ENCODE data around the gene SORL1.

GRCh38 chr11:121415856-121416255 lies 36.3 kb upstream of the SORL1 start:
- TF ChIP-seq NFRKB (IDR thresholded peaks at IDR 0.05) = no peak
- TF ChIP-seq FOXM1 (CRISPR knock-in tag; IDR thresholded peaks at IDR 0.05) = no peak
- no peak for TF ChIP-seq POLR2AphosphoS5 (IDR thresholded peaks at IDR 0.05; ENCODE audit: low read depth, low read length)
- TF ChIP-seq SSRP1 (CRISPR knock-in tag; IDR thresholded peaks at IDR 0.05) = no peak
- TF ChIP-seq CBFB (CRISPR knock-in tag; IDR thresholded peaks at IDR 0.05) = no peak
- no peak for TF ChIP-seq PBX3 (CRISPR knock-in tag; IDR thresholded peaks at IDR 0.05; ENCODE audit: borderline replicate concordance)
- no peak for TF ChIP-seq TCF12 (IDR thresholded peaks at IDR 0.05)
- no peak for TF ChIP-seq TCF12 (CRISPR knock-in tag; IDR thresholded peaks at IDR 0.05)
- TF ChIP-seq ARHGAP35 (CRISPR knock-in tag; IDR thresholded peaks at IDR 0.05; ENCODE audit: borderline replicate concordance) = no peak
- TF ChIP-seq KAT2B (IDR thresholded peaks at IDR 0.05; ENCODE audit: borderline replicate concordance, low read depth, low read length) = no peak
- TF ChIP-seq E2F1 (CRISPR knock-in tag; IDR thresholded peaks at IDR 0.05) = no peak
- no peak for TF ChIP-seq ATM (IDR thresholded peaks at IDR 0.05; ENCODE audit: borderline replicate concordance)
- TF ChIP-seq RBFOX2 (IDR thresholded peaks at IDR 0.05; ENCODE audit: low read depth, low read length) = no peak
- no peak for TF ChIP-seq TFE3 (CRISPR knock-in tag; IDR thresholded peaks at IDR 0.05)

Measured in HepG2 (cell line).